Measurements from ENCODE around the gene ACHE. TPM values are rescaled to one million over a fixed set of nuclear protein-coding genes. Genes with fewer than 3 reads are reported as not detected.
"Not testable (repeated sequence)": the region's sequence is repeated elsewhere in the genome, so short reads cannot be mapped to it uniquely, and the experiment has no call there.

Gene ACHE
- under 1 TPM in 2 of 6 donors, not detected in 4; 0.55 to 0.92 TPM for polyA plus RNA-seq (ENCODE audit: low read depth in 6 of 6)

DNA sequence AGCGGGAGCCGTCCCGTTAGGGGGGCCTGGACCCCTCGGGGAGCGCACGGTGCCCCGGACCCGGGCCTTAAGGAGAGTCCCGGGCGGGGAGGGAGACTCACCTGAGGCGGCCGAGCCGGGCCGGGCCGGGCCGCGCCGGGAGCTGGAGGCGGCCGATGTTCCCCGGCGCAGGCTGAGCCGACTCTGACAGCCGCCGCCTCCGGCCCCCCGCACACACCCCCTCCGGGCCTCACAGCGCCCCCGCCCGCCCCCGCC is at the start of gene ACHE:
TSS of gene ACHE (minus strand) at position 188 of the 255 bp plus-strand sequence. CDS start 1,656 bp downstream, outside the sequence.
- DNase-seq = no peak

GRCh38 chr7:100944138-100944537 is 48.5 kb upstream of the ACHE start:
- Mint-ChIP-seq H3K4me1 (no peaks in the 10 kb centered on the region), H3K4me3 (no peak overlapping the region), H3K9me3 (peaks cover 0 to 21% (median 17%) of the 10 kb centered on the region in 7 donors), H3K27me3 (peaks cover 9 to 38% (median 32%) of the 10 kb centered on the region in 3 donors), H3K27ac (no peak overlapping the region), H3K36me3 (peaks cover 0 to 8% of the 10 kb centered on the region in 2 donors)
- ATAC-seq (ENCODE audit: low read depth in 2 of 2) = no peak
- DNase-seq = no peak

More for the DNA sequence above, at the start of gene ACHE:
- Mint-ChIP-seq H3K36me3 (peaks cover 0 to 7% of the 10 kb centered on the region in 2 donors), H3K27me3 (peaks cover 30 to 82% (median 66%) of the 10 kb centered on the region in 3 donors), H3K4me3 (peak within 1 kb of the TSS; percentile 80 to 95 (median 92)), H3K27ac (peak within 1 kb of the TSS in 2 of 6 donors; percentile 15 to 88), H3K4me1 (peaks cover 22 to 25% (median 24%) of the 10 kb centered on the region in 3 donors), H3K9me3 (peaks cover 0 to 4% (median 0%) of the 10 kb centered on the region in 7 donors)
- peak in 1 of 2 donors; percentile 17 for ATAC-seq (ENCODE audit: low read depth in 2 of 2)

GRCh38 chr7:100943693-100944092 is 48.0 kb upstream of the ACHE start:
- H3K27ac Mint-ChIP-seq = no peak overlapping the region
- H3K4me3 Mint-ChIP-seq = no peak overlapping the region
- H3K27me3 Mint-ChIP-seq = peaks cover 9 to 38% (median 32%) of the 10 kb centered on the region in 3 donors
- H3K4me1 Mint-ChIP-seq = no peaks in the 10 kb centered on the region
- H3K36me3 Mint-ChIP-seq = peaks cover 0 to 8% of the 10 kb centered on the region in 2 donors
- H3K9me3 Mint-ChIP-seq = peaks cover 0 to 26% (median 20%) of the 10 kb centered on the region in 7 donors
- DNase-seq = no peak
- no peak for ATAC-seq (ENCODE audit: low read depth in 2 of 2)

- no peak overlapping the region for H3K4me3 Mint-ChIP-seq
- peaks cover 0 to 27% (median 23%) of the 10 kb centered on the region in 7 donors for H3K9me3 Mint-ChIP-seq
- peaks cover 9 to 38% (median 32%) of the 10 kb centered on the region in 3 donors for H3K27me3 Mint-ChIP-seq
- H3K4me1 Mint-ChIP-seq = no peaks in the 10 kb centered on the region
- H3K27ac Mint-ChIP-seq = no peak overlapping the region
- DNase-seq (no peak), ATAC-seq (ENCODE audit: low read depth in 2 of 2) (no peak)
- peaks cover 0 to 8% of the 10 kb centered on the region in 2 donors for H3K36me3 Mint-ChIP-seq
Measured at GRCh38 chr7:100942045-100942774, 46.5 kb upstream of the ACHE start.

DNA sequence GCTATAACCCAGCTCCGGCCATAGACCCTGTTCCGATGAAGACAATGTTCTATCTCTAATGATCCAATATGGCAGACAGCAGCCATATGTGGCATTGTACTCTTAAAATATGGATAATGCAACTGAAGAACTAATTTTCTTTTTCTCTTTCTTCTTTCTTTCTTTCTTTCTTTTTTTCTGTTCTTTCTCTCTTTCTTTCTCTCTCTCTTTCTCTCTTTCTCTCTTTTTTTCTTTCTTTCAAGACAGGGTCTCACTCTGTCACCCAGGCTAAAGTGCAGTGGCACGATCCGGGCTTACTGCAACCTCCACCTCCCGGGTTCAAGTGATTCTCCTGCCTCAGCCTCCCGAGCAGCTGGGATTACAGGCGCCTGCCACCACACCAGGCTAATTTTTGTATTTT is 40.5 kb upstream of the ACHE start:
- H3K27me3 Mint-ChIP-seq = peaks cover 11 to 27% (median 19%) of the 10 kb centered on the region in 3 donors
- H3K36me3 Mint-ChIP-seq; ATAC-seq (ENCODE audit: low read depth in 2 of 2); H3K27ac Mint-ChIP-seq; H3K4me1 Mint-ChIP-seq; DNase-seq; H3K4me3 Mint-ChIP-seq: not testable (repeated sequence)
- peaks cover 5 to 43% (median 32%) of the 10 kb centered on the region in 7 donors for H3K9me3 Mint-ChIP-seq

- ATAC-seq (ENCODE audit: low read depth in 2 of 2); H3K4me1 Mint-ChIP-seq; DNase-seq; H3K36me3 Mint-ChIP-seq; H3K4me3 Mint-ChIP-seq; H3K27ac Mint-ChIP-seq: not testable (repeated sequence)
- Mint-ChIP-seq H3K9me3 (peaks cover 5 to 41% (median 31%) of the 10 kb centered on the region in 7 donors), H3K27me3 (peaks cover 11 to 32% (median 26%) of the 10 kb centered on the region in 3 donors)
Measured at GRCh38 chr7:100935381-100935780, 39.7 kb upstream of the ACHE start.

- Mint-ChIP-seq H3K27me3 (peaks cover 11 to 32% (median 26%) of the 10 kb centered on the region in 3 donors), H3K4me3 (peak overlapping the region in 1 of 8 donors; percentile 23), H3K4me1 (no peaks in the 10 kb centered on the region), H3K36me3 (peaks cover 0 to 8% of the 10 kb centered on the region in 2 donors), H3K27ac (no peak overlapping the region), H3K9me3 (peaks cover 5 to 26% (median 18%) of the 10 kb centered on the region in 7 donors)
- DNase-seq (no peak), ATAC-seq (ENCODE audit: low read depth in 2 of 2) (no peak)
Measured at GRCh38 chr7:100933734-100934133, 38.0 kb upstream of the ACHE start.

- ATAC-seq (ENCODE audit: low read depth in 2 of 2) = no peak
- Mint-ChIP-seq H3K4me1 (no peaks in the 10 kb centered on the region), H3K27me3 (peaks cover 5 to 23% (median 19%) of the 10 kb centered on the region in 3 donors), H3K27ac (no peak overlapping the region), H3K4me3 (no peak overlapping the region), H3K9me3 (peaks cover 5 to 19% (median 16%) of the 10 kb centered on the region in 7 donors), H3K36me3 (peaks cover 0 to 8% of the 10 kb centered on the region in 2 donors)
- no peak for DNase-seq
Measured at GRCh38 chr7:100929808-100930174, 34.1 kb upstream of the ACHE start.

DNA sequence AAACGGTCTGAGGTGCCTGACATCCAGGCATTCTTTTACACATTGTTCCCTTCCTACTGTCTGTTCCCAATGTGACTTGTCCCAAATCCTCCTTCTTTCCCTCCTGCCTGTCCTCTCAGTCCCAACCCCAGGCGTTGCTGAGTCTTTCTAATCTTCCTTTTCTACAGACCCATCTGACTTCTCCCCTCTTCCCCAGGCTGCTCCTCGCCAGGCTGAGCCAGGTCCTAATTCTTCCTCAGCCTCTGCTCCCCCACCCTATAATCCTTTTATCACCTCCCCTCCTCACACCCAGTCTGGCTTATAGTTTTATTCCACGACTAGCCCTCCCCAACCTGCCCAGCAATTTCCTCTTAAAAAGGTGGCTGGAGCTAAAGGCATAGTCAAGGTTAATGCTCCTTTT is 27.9 kb upstream of the ACHE start:
- not testable (repeated sequence) for ATAC-seq (ENCODE audit: low read depth in 2 of 2); DNase-seq; H3K4me3 Mint-ChIP-seq; H3K36me3 Mint-ChIP-seq; H3K27ac Mint-ChIP-seq; H3K4me1 Mint-ChIP-seq; H3K9me3 Mint-ChIP-seq
- peaks cover 14 to 35% (median 29%) of the 10 kb centered on the region in 3 donors for H3K27me3 Mint-ChIP-seq

DNA sequence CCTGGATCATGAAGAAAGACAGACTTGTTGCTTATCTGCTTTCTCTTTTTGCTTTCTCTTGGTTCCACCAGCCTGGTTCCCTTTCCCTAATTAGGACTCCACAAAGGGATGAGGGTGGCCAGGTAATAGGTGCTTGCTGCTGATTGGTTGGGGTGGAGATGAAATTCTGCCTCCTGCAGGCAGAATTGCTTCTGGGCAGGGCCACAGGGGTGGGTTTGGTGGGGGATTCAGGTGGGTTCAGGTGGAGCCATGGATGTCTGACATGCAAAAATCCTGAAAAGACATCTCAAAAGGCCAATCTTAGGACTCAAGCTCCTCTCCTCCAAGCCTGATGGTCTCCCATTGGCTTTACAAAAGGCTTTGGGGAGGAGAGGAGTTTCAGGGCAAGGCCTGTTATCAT is 25.4 kb upstream of the ACHE start:
- no peak for DNase-seq
- ATAC-seq (ENCODE audit: low read depth in 2 of 2) = no peak
- Mint-ChIP-seq H3K4me3 (no peak overlapping the region), H3K9me3 (no peaks in the 10 kb centered on the region), H3K36me3 (no peaks in the 10 kb centered on the region), H3K4me1 (peaks cover 0 to 1% (median 0%) of the 10 kb centered on the region in 3 donors), H3K27me3 (peaks cover 21 to 48% (median 33%) of the 10 kb centered on the region in 3 donors), H3K27ac (no peak overlapping the region)

DNA sequence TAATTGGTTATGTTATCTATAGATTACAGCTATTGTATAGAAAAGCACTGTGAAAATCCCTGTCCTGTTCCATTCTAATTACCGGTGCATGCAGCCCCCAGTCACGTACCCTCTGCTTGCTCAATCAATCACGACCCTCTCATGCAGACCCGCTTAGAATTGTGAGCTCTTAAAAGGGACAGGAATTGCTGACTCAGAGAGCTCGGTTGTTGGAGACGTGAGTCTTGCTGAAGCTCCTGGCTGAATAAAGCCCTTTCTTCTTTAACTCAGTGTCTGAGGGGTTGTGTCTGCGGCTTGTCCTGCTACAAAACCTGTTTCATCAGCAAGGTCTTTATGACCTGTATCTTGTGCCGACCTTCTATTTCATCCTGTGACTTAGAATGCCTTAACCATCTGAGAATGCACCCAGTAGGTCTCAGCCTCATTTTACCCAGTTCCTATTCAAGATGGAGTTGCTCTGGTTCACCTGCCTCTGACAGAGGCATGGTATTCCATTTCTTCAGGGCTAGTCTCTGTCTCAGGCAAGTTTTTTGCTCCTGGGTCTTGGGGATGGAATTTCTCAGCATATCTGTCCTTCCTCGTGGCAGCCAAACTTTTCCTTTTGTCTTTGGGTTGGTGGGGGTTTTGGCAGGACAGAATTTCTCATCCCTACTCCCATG is 24.2 kb upstream of the ACHE start:
- H3K4me3 Mint-ChIP-seq = peak overlapping the region in 1 of 8 donors; percentile 42
- H3K27me3 Mint-ChIP-seq = peaks cover 27 to 52% (median 37%) of the 10 kb centered on the region in 3 donors
- H3K36me3 Mint-ChIP-seq; H3K9me3 Mint-ChIP-seq; ATAC-seq (ENCODE audit: low read depth in 2 of 2); DNase-seq; H3K4me1 Mint-ChIP-seq: not testable (repeated sequence)
- H3K27ac Mint-ChIP-seq = peak overlapping the region in 1 of 6 donors; percentile 67

- H3K27me3 Mint-ChIP-seq = peaks cover 33 to 55% (median 39%) of the 10 kb centered on the region in 3 donors
- DNase-seq; H3K4me1 Mint-ChIP-seq; ATAC-seq (ENCODE audit: low read depth in 2 of 2); H3K36me3 Mint-ChIP-seq; H3K4me3 Mint-ChIP-seq; H3K9me3 Mint-ChIP-seq; H3K27ac Mint-ChIP-seq: not testable (repeated sequence)
Measured at GRCh38 chr7:100919335-100919734, 23.6 kb upstream of the ACHE start.

DNA sequence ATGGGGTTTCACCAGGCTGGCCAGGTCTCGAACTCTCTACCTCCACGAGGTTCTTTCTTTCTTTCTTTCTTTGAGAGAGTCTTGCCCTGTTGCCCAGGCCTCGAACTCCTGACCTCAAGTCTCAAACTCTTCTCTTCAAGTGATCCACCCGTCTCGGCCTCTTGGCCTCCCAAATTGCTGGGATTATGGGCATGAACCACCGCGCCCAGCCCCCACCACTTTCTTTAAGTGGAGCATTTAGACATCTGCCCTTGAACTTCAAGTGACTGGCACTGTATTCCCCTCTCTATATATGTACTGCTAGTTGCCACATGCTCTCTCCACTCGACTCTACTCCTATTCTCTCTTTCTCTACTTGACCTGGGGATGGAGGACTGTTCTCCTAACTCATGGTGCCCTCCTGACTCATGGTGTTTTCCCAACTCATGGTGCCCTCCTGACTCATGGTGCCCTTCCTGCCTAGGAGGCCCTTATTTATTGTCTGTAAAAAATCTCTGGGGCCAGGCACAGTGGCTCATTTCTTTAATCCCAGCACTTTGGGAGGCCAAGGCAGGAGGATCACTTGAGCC is 19.3 kb upstream of the ACHE start:
- H3K27me3 Mint-ChIP-seq = peaks cover 29 to 30% (median 30%) of the 10 kb centered on the region in 3 donors
- H3K27ac Mint-ChIP-seq = peak overlapping the region in 2 of 6 donors; percentile 13 to 47
- no peak for DNase-seq
- peaks cover 4 to 13% (median 12%) of the 10 kb centered on the region in 3 donors for H3K4me1 Mint-ChIP-seq
- no peaks in the 10 kb centered on the region for H3K36me3 Mint-ChIP-seq
- ATAC-seq (ENCODE audit: low read depth in 2 of 2) = no peak
- H3K4me3 Mint-ChIP-seq = no peak overlapping the region
- no peaks in the 10 kb centered on the region for H3K9me3 Mint-ChIP-seq
